Smooth muscle cell of the pulmonary artery (primary cell): ENCODE measurements around the gene MYL1. TPM values are rescaled to one million over a fixed set of nuclear protein-coding genes. Genes with fewer than 3 reads are reported as not detected.

Experiments used
- total RNA-seq: library from RNA; depleted of rRNA; stranded (reverse); fragments of >200 nt; gene quantifications from 2 replicates; pipeline ENCODE4 v1.2.3, GENCODE V29; 2014

Gene MYL1
- total RNA-seq, result not detected in 2 replicates

GRCh38 chr2:210315015-210315788 is at the start of gene MYL1:
Gene MYL1, minus strand, starts transcription at chr2:210315174. Its CDS starts 132 bp downstream, at chr2:210315042.

Other genes starting within 250 kb of the MYL1 start
- 20.2 and 20.5 TPM in 2 replicates for gene KANSL1L, start 143.8 kb downstream of the MYL1 start, total RNA-seq
- gene ACADL, start 89.7 kb downstream of the MYL1 start, total RNA-seq, result 0.33 and 1.7 TPM in 2 replicates
- 30.7 and 65.2 TPM in 2 replicates for gene LANCL1, start 161.6 kb upstream of the MYL1 start, total RNA-seq
- gene CPS1, start 241.4 kb upstream of the MYL1 start, total RNA-seq, result 5.3 and 30.0 TPM in 2 replicates